Astrocyte (in vitro differentiated cells and primary cell): ENCODE measurements around the gene NCOA1. TPM values are rescaled to one million over a fixed set of nuclear protein-coding genes. Genes with fewer than 3 reads are reported as not detected.
A peak's percentile ranks its signal among the peaks of the same experiment; 100 is the strongest.

Experiments used
- DNase-seq: peaks from one replicate; pipeline ENCODE4 v3.0.0-alpha.2; 2010; ENCODE audit warnings: low read depth
- FAIRE-seq: peaks from 2 replicates; lab custom pipeline; 2011; peaks lifted over from hg19 to GRCh38; lab: Jason Lieb, UNC
- H2AFZ ChIP-seq: 2 replicates; pipeline ENCODE4 v1.6.0; 2012; ENCODE audit warnings: low read depth, low read length, inconsistent platforms
- H3K27ac ChIP-seq: 2 replicates; pipeline ENCODE4 v1.5.1; 2011; ENCODE audit warnings: low read depth, low read length, inconsistent platforms
- H3K27me3 ChIP-seq: 2 replicates; pipeline ENCODE4 v1.6.0; 2011; ENCODE audit warnings: low read length, inconsistent platforms; ENCODE audit not compliant: insufficient read depth
- H3K36me3 ChIP-seq: 2 replicates; pipeline ENCODE4 v1.5.1; 2011; ENCODE audit warnings: low read length, inconsistent platforms; ENCODE audit not compliant: insufficient read depth
- H3K4me1 ChIP-seq: 2 replicates; pipeline ENCODE4 v1.5.1; 2011; ENCODE audit warnings: low read length, inconsistent platforms; ENCODE audit not compliant: insufficient read depth
- H3K4me2 ChIP-seq: 2 replicates; pipeline ENCODE4 v1.6.0; 2012; ENCODE audit warnings: low read length, inconsistent platforms
- H3K4me3 ChIP-seq: 2 replicates; pipeline ENCODE4 v1.5.1; 2011; ENCODE audit warnings: low read depth, mild to moderate bottlenecking, low read length, inconsistent platforms; ENCODE audit not compliant: insufficient read depth
- H3K79me2 ChIP-seq: 2 replicates; pipeline ENCODE4 v1.6.0; 2012; ENCODE audit warnings: mild to moderate bottlenecking, low read length, inconsistent platforms; ENCODE audit not compliant: insufficient read depth
- H3K9ac ChIP-seq: 2 replicates; pipeline ENCODE4 v1.6.0; 2012; ENCODE audit warnings: mild to moderate bottlenecking, low read length, inconsistent platforms
- H3K9me3 ChIP-seq: 2 replicates; pipeline ENCODE4 v1.5.1; 2012; ENCODE audit warnings: low read depth, mild to moderate bottlenecking, low read length, inconsistent platforms; ENCODE audit not compliant: insufficient read depth
- H4K20me1 ChIP-seq: 2 replicates; pipeline ENCODE4 v1.6.0; 2012; ENCODE audit warnings: low read length, inconsistent platforms; ENCODE audit not compliant: insufficient read depth
- H3K27ac Mint-ChIP-seq: one replicate; pipeline ENCODE4 v1.8.0; 2021; ENCODE audit warnings: mild to moderate bottlenecking, mixed read lengths; ENCODE audit not compliant: unreplicated experiment
- H3K27me3 Mint-ChIP-seq: one replicate; pipeline ENCODE4 v1.8.0; 2021; ENCODE audit warnings: low read depth, mixed read lengths; ENCODE audit not compliant: unreplicated experiment
- H3K36me3 Mint-ChIP-seq: one replicate; pipeline ENCODE4 v1.8.0; 2021; ENCODE audit warnings: low read depth, mixed read lengths; ENCODE audit not compliant: unreplicated experiment
- H3K4me1 Mint-ChIP-seq: one replicate; pipeline ENCODE4 v1.8.0; 2021; ENCODE audit warnings: low read depth, mixed read lengths; ENCODE audit not compliant: unreplicated experiment
- H3K4me3 Mint-ChIP-seq: one replicate; pipeline ENCODE4 v1.8.0; 2021; ENCODE audit warnings: mild to moderate bottlenecking, moderate library complexity, mixed read lengths; ENCODE audit not compliant: unreplicated experiment
- H3K9me3 Mint-ChIP-seq: one replicate; pipeline ENCODE4 v1.8.0; 2021; ENCODE audit warnings: mild to moderate bottlenecking, mixed read lengths; ENCODE audit not compliant: unreplicated experiment
- CTCF ChIP-seq: IDR thresholded peaks from 2 replicates; pipeline ENCODE4 v1.5.1; 2011; ENCODE audit warnings: low read depth, mild to moderate bottlenecking, inconsistent platforms, low read length, moderate library complexity; ENCODE audit not compliant: insufficient read depth
- EZH2 ChIP-seq: IDR thresholded peaks from 2 replicates; pipeline ENCODE4 v1.6.1; 2012; ENCODE audit warnings: mild to moderate bottlenecking, low read length, inconsistent platforms; ENCODE audit not compliant: insufficient read depth
- total RNA-seq: library from RNA; stranded (reverse); gene quantifications from 2 replicates; pipeline ENCODE4 v1.2.1, GENCODE V29; 2021

NCOA1 gene
- total RNA-seq, 1 donor from 2014 or later, result 14.7 TPM

- no peak for DNase-seq
- H3K9me3 Mint-ChIP-seq, result no peaks in the 10 kb centered on the region
- no peak overlapping the region for H3K27ac Mint-ChIP-seq
- Histone ChIP-seq H3K4me1 (no peaks in the 10 kb centered on the region), H2AFZ (no peak overlapping the region), H3K27me3 (no peaks in the 10 kb centered on the region), H3K27ac (no peak overlapping the region), H3K79me2 (no peaks in the 10 kb centered on the region), H3K4me3 (no peak overlapping the region), H3K4me2 (no peak overlapping the region), H4K20me1 (no peaks in the 10 kb centered on the region), H3K9ac (no peak overlapping the region), H3K36me3 (no peaks in the 10 kb centered on the region), H3K9me3 (no peaks in the 10 kb centered on the region)
- no peaks in the 10 kb centered on the region for H3K27me3 Mint-ChIP-seq
- H3K36me3 Mint-ChIP-seq, result peaks cover 5% of the 10 kb centered on the region
- FAIRE-seq, result peak; percentile 37
- H3K4me1 Mint-ChIP-seq, result peaks cover 10% of the 10 kb centered on the region
- TF ChIP-seq EZH2 (no peak), CTCF (no peak)
- no peak overlapping the region for H3K4me3 Mint-ChIP-seq
These were observed 189.1 kb downstream of the NCOA1 start for GRCh38 chr2:24680196-24680595.

- H2AFZ ChIP-seq, result no peak overlapping the region
- FAIRE-seq, result no peak
These were observed 191.2 kb downstream of the NCOA1 start for GRCh38 chr2:24682304-24682703.

More at GRCh38 chr2:24682304-24682703, 191.2 kb downstream of the NCOA1 start:
- Histone ChIP-seq H3K4me3 (no peak overlapping the region), H3K27ac (no peak overlapping the region), H3K4me1 (no peaks in the 10 kb centered on the region), H3K9ac (no peak overlapping the region), H3K79me2 (no peaks in the 10 kb centered on the region), H4K20me1 (no peaks in the 10 kb centered on the region), H3K4me2 (no peak overlapping the region), H3K36me3 (no peaks in the 10 kb centered on the region), H3K9me3 (no peaks in the 10 kb centered on the region), H3K27me3 (no peaks in the 10 kb centered on the region)
- Mint-ChIP-seq H3K9me3 (no peaks in the 10 kb centered on the region), H3K36me3 (peaks cover 5% of the 10 kb centered on the region), H3K27ac (peak overlapping the region; percentile 16), H3K27me3 (no peaks in the 10 kb centered on the region), H3K4me3 (no peak overlapping the region), H3K4me1 (peaks cover 4% of the 10 kb centered on the region)
- TF ChIP-seq EZH2, result no peak
- TF ChIP-seq CTCF, result no peak
- DNase-seq, result no peak
